BJ (cell line): ENCODE results near the gene PRKAR1B. TPM values are rescaled to one million over a fixed set of nuclear protein-coding genes. Genes with fewer than 3 reads are reported as not detected.

Source experiments
- CTCF ChIA-PET: fragments of 350-600 bp; formaldehyde crosslinking; extraction: SDS; loops from one replicate; lab custom pipeline; 2021; ENCODE audit warnings: antibody characterized with exemption, inconsistent platforms; lab: Yijun Ruan, JAX
- POLR2A ChIA-PET: fragments of 300-600 bp; sonication (Branson Sonifier 250); formaldehyde crosslinking; extraction: SDS; loops from one replicate; lab custom pipeline; 2021; ENCODE audit warnings: antibody characterized with exemption; lab: Charles Lee
- DNase-seq: peaks from one replicate; pipeline ENCODE4 v3.0.0-alpha.2; 2011; ENCODE audit warnings: low read depth
- H3K27me3 ChIP-seq: 2 replicates; pipeline ENCODE4 v1.6.0; 2011; ENCODE audit warnings: low read length; ENCODE audit not compliant: control insufficient read depth, insufficient read depth
- H3K36me3 ChIP-seq: 2 replicates; pipeline ENCODE4 v1.5.1; 2011; ENCODE audit warnings: low read length; ENCODE audit not compliant: control insufficient read depth, insufficient read depth
- H3K4me3 ChIP-seq: 2 replicates; pipeline ENCODE4 v1.5.1; 2011; ENCODE audit warnings: low read depth, mild to moderate bottlenecking, control low read depth, low read length
- CTCF ChIP-seq: IDR thresholded peaks from 2 replicates; pipeline ENCODE4 v1.5.1; 2011; ENCODE audit warnings: low read depth, mild to moderate bottlenecking, control low read depth, inconsistent platforms, low read length, moderate library complexity; ENCODE audit not compliant: insufficient read depth
- polyA plus RNA-seq: library from polyadenylated mRNA; depleted of rRNA; stranded (reverse); fragments of >200 nt; gene quantifications from 2 replicates; pipeline ENCODE4 v1.2.3, GENCODE V29; 2011

Gene PRKAR1B
- polyA plus RNA-seq, 1 experiment: 7.4 TPM

DNA sequence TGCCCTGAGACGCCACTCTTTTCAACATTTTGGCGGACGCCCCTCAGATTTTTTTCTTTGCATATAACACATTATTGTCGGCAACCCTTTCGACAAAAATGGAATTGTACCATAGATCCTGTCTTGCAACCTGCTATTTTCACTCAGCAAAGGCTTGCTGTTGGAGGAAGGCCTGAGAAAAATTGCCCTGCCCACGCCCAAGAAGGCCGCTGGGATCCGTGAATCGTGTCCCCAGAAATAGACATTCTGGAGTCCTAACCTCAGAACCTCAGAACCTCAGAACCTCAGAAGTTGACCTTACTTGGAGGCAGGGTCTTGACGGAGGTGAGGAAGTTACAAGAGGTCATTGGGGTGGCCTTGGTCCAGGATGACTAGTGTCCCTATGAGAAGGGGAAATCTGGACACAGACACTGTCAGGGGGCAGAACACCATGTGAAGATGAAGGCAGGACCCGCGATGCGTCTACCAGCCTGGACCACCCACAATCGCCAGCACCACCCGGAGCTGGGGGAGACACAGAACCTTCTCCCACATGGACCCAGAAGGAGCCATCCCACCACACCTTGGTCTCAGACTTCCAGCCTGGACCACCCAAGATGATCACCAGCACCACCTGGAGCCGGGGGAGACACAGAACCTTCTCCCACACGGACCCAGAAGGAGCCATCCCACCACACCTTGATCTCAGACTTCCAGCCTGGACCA, 19.6 kb downstream of the PRKAR1B start:
- TF ChIP-seq CTCF: no peak
- CTCF ChIA-PET: no interaction called here
- no peak for DNase-seq
- H3K36me3 ChIP-seq: no peaks in the 10 kb centered on the region
- POLR2A ChIA-PET: interaction anchor here (0.6 kb wide), 1 partner anchor 15 kb away, joined by 6 read pairs; no protein-coding TSS in a partner anchor
- no peak overlapping the region for H3K4me3 ChIP-seq
- no peaks in the 10 kb centered on the region for H3K27me3 ChIP-seq

DNA sequence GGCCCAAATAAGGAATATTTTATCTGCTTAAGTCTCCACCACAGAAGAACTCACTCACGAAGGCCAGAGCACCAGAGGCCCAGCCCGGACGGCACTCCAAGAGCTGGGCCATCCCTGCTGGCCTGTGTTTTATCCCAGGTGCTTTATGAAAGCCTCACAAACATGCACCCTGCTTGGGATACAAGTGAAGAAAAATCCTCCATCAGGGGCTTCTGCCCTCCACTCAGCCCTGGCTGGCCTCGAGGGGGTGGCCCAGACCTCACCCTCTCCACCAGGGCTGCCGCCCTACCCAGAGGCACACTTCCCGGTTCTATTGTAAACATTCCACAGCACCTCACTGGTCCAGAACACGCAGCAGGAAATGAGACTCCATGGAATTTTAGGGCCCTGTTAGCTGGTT, 20.4 kb downstream of the PRKAR1B start:
- ChIA-PET CTCF (no interaction called here), POLR2A (interaction anchor here (0.6 kb wide), 1 partner anchor 14 kb away, joined by 6 read pairs; no protein-coding TSS in a partner anchor)

DNA sequence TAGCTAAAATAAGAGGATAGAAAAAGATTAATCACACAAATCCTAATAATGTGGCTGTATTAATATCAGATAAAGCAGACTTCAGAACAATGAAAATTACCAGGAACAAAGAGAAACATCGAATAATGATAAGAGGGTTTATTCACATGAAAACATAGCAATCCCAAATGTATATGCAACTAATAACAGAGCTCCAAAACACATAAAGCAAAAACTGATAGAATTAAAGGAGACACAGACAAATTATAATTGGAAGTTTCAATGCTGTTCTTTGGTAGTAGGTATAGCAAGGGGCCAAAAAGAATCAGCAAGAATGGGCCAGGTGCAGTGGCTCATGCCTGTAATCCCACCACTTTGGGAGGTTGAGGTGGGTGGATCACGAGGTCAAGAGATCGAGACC, 24.0 kb downstream of the PRKAR1B start:
- ChIA-PET CTCF (interaction anchor here (1.1 kb wide), 1 partner anchor 370 kb away, joined by 3 read pairs; no protein-coding TSS in a partner anchor), POLR2A (no interaction called here)
- no peaks in the 10 kb centered on the region for H3K36me3 ChIP-seq
- H3K4me3 ChIP-seq: no peak overlapping the region
- H3K27me3 ChIP-seq: no peaks in the 10 kb centered on the region
- no peak for TF ChIP-seq CTCF
- DNase-seq: no peak

More for the DNA sequence above, 20.4 kb downstream of the PRKAR1B start:
- no peak for TF ChIP-seq CTCF
- Histone ChIP-seq H3K36me3 (no peaks in the 10 kb centered on the region), H3K27me3 (no peaks in the 10 kb centered on the region), H3K4me3 (no peak overlapping the region)
- DNase-seq: no peak

DNA sequence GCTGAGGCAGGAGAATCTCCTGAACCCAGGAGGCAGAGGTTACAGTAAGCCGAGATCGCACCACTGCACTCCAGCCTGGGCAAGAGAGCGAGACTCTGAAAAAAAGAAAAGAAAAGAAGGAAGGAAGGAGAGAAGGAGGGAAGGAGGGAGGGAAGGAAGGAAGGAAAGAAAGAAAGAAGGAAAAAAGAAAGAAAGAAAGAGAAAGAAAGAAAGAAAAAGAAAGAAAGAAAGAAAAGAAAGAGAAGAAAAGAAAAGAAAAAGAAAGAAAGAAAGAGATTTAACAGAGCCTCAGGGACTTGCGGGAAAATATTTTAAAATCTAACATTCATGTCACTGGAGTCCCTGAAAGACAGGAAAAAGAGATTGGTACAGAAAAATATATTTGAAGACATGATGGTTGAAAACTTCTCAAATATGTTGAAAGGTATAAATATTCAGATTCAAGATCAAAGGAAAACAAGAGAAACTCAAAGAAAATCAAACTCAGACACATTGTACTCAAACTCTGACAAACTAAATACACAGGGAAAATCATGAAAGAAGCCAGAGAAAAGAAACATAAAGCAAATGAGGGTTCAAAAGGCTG, 25.9 kb downstream of the PRKAR1B start:
- Histone ChIP-seq H3K4me3 (no peak overlapping the region), H3K27me3 (no peaks in the 10 kb centered on the region), H3K36me3 (no peaks in the 10 kb centered on the region)
- TF ChIP-seq CTCF: no peak
- ChIA-PET CTCF (no interaction called here), POLR2A (no interaction called here)
- no peak for DNase-seq

DNA sequence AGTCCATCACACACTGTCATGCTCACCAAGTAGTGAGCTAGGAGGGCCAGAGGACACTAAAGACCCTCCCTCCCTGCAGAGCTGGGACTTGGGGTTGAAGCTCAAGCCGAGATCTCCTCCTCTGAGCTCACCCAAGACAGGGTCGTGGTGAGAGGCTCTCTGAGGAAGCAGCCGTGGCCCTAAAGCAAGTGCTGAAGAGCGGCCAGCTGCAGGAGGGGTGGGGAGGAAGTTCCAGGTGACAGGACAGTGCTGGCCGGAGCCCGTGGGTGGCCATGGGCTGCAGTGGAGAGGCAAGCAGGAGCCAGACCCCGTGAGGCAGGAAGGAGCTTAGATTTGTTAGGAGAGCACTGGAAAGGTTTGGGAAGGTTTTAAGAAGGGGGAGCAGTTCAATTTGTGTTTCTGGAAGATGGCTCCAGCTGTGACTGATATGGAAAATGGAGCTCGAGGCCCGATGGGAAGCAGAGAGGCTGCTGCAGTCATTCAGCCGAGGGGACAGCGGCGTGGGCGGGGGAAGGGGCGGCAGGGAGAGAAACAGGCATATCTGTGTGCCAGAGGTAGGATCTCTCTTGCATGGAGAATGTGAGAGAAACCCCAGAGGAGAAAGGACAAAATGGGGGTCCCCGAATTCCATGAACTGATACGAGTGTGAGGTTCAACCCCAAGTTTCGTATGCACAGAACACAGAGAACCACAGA, 27.5 kb downstream of the PRKAR1B start:
- H3K27me3 ChIP-seq: no peaks in the 10 kb centered on the region
- TF ChIP-seq CTCF: no peak
- DNase-seq: no peak
- H3K36me3 ChIP-seq: no peaks in the 10 kb centered on the region
- POLR2A ChIA-PET: no interaction called here
- no peak overlapping the region for H3K4me3 ChIP-seq
- CTCF ChIA-PET: no interaction called here
